Activated naive CD4-positive, alpha-beta T cell treated with Interleukin-2 at 50 U/mL for 16 hours (primary cell): ENCODE measurements around the gene CAMSAP2.

ENCODE experiments used
- DNase-seq: peaks from one replicate; pipeline ENCODE4 v3.0.0-alpha.2; 2020

CAMSAP2 gene

GRCh38 chr1:200900877-200901276, 162.2 kb downstream of the CAMSAP2 start:
- no peak for DNase-seq

- no peak for DNase-seq
These were observed 162.7 kb downstream of the CAMSAP2 start for GRCh38 chr1:200901350-200901749.

- no peak for DNase-seq
These were observed 163.2 kb downstream of the CAMSAP2 start for GRCh38 chr1:200901796-200902444.

GRCh38 chr1:200903793-200904192, 165.1 kb downstream of the CAMSAP2 start:
- no peak for DNase-seq

GRCh38 chr1:200904772-200905171, 166.1 kb downstream of the CAMSAP2 start:
- DNase-seq, result no peak

- peak; percentile 49 for DNase-seq
These were observed 166.8 kb downstream of the CAMSAP2 start for GRCh38 chr1:200905411-200906052.

GRCh38 chr1:200906491-200906890, 167.8 kb downstream of the CAMSAP2 start:
- no peak for DNase-seq

- DNase-seq, result no peak
These were observed 169.0 kb downstream of the CAMSAP2 start for GRCh38 chr1:200907611-200908097.

- no peak for DNase-seq
These were observed 169.6 kb downstream of the CAMSAP2 start for GRCh38 chr1:200908191-200908868.

- no peak for DNase-seq
These were observed 170.4 kb downstream of the CAMSAP2 start for GRCh38 chr1:200909071-200909470.

- no peak for DNase-seq
These were observed 171.1 kb downstream of the CAMSAP2 start for GRCh38 chr1:200909757-200910239.
